DND-41 (cell line): ENCODE measurements around the gene HAUS8.

Experiments used
- ATAC-seq: fragments of 200-7000 bp; cut with Tn5 transposase; 3 replicates; pipeline ENCODE4 v1.9.1; 2021; ENCODE audit warnings: low read depth; ENCODE audit not compliant: insufficient read depth
- DNase-seq: peaks from one replicate; pipeline ENCODE4 v3.0.0-alpha.2; 2020
- H2AFZ ChIP-seq: 2 replicates; pipeline ENCODE4 v1.6.0; 2012; ENCODE audit warnings: low read depth, low read length
- H3K27ac ChIP-seq: 2 replicates; pipeline ENCODE4 v1.5.1; 2012; ENCODE audit warnings: low read length, inconsistent platforms
- H3K27me3 ChIP-seq: fragments of 200-600 bp; sonication (generic); 2 replicates; pipeline ENCODE4 v1.6.0; 2012; ENCODE audit warnings: low read length, mild to moderate bottlenecking, inconsistent platforms; ENCODE audit not compliant: insufficient read depth, poor library complexity
- H3K36me3 ChIP-seq: 2 replicates; pipeline ENCODE4 v1.5.1; 2012; ENCODE audit warnings: low read length, inconsistent platforms; ENCODE audit not compliant: insufficient read depth
- H3K4me1 ChIP-seq: 2 replicates; pipeline ENCODE4 v1.5.1; 2012; ENCODE audit warnings: mild to moderate bottlenecking, low read length; ENCODE audit not compliant: insufficient read depth
- H3K4me2 ChIP-seq: 2 replicates; pipeline ENCODE4 v1.6.0; 2012; ENCODE audit warnings: mild to moderate bottlenecking, moderate library complexity, low read length, inconsistent platforms; ENCODE audit not compliant: insufficient read depth
- H3K4me3 ChIP-seq, 2 experiments: fragments of 200-600 bp in 1 of 2; shearing (Covaris generic) in 1 of 2; 2 replicates each; pipeline ENCODE4 v1.5.1; 2012 to 2016; ENCODE audit warnings: inconsistent platforms in 2 of 2, low read length in 2 of 2, mild to moderate bottlenecking in 2 of 2, low read depth in 1 of 2, moderate library complexity in 1 of 2
- H3K79me2 ChIP-seq: 2 replicates; pipeline ENCODE4 v1.6.0; 2012; ENCODE audit warnings: low read length, inconsistent platforms; ENCODE audit not compliant: insufficient read depth
- H3K9ac ChIP-seq: 2 replicates; pipeline ENCODE4 v1.6.0; 2012; ENCODE audit warnings: low read depth, mild to moderate bottlenecking, inconsistent platforms, low read length, moderate library complexity
- H3K9me3 ChIP-seq: 2 replicates; pipeline ENCODE4 v1.5.1; 2012; ENCODE audit warnings: low read length, moderate library complexity, mild to moderate bottlenecking, inconsistent platforms; ENCODE audit not compliant: insufficient read depth, severe bottlenecking
- H4K20me1 ChIP-seq: 2 replicates; pipeline ENCODE4 v1.6.0; 2012; ENCODE audit warnings: low read length; ENCODE audit not compliant: insufficient read depth
- EZH2 ChIP-seq: IDR thresholded peaks from 3 replicates; pipeline ENCODE4 v1.6.1; 2012; ENCODE audit warnings: borderline replicate concordance, low read depth, mild to moderate bottlenecking, moderate library complexity, low read length, inconsistent platforms; ENCODE audit not compliant: severe bottlenecking
- TF ChIP-seq, protein P1 (sequence below): IDR thresholded peaks from 2 replicates; pipeline ENCODE4 v1.5.1; 2012; ENCODE audit warnings: borderline replicate concordance, low read length, moderate library complexity, mild to moderate bottlenecking; ENCODE audit not compliant: poor library complexity, severe bottlenecking; ENCODE audit errors: extremely low read depth

Gene HAUS8

DNA sequence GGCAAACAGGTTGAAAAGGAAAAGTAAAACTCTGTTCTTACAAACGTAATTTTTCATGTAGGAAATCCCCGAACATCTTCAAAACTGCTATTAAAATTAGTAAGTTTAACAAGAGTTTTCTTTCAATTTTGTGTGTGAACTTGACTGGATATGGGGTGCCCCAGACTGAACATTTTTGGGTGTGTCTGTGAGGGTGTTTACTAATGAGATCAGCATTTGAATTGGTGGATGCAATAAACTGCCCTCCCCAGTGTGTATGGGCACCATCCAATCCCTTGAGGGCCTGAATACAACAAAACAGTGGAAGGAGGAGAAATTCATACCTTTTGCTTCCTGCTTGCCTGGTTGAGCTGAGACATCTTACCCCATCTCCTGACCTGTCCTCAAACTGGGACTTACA lies 11.8 kb downstream of the HAUS8 start:
- no peak for DNase-seq
- no peak overlapping the region for H3K9ac ChIP-seq
- TF ChIP-seq, protein P1, sequence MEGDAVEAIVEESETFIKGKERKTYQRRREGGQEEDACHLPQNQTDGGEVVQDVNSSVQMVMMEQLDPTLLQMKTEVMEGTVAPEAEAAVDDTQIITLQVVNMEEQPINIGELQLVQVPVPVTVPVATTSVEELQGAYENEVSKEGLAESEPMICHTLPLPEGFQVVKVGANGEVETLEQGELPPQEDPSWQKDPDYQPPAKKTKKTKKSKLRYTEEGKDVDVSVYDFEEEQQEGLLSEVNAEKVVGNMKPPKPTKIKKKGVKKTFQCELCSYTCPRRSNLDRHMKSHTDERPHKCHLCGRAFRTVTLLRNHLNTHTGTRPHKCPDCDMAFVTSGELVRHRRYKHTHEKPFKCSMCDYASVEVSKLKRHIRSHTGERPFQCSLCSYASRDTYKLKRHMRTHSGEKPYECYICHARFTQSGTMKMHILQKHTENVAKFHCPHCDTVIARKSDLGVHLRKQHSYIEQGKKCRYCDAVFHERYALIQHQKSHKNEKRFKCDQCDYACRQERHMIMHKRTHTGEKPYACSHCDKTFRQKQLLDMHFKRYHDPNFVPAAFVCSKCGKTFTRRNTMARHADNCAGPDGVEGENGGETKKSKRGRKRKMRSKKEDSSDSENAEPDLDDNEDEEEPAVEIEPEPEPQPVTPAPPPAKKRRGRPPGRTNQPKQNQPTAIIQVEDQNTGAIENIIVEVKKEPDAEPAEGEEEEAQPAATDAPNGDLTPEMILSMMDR, result no peak
- TF ChIP-seq EZH2, result no peak

GRCh38 chr19:17061691-17062090 lies 13.6 kb downstream of the HAUS8 start:
- no peak for DNase-seq
- Histone ChIP-seq H3K27me3 (no peaks in the 10 kb centered on the region), H3K4me3 (no peak overlapping the region), H3K9ac (no peak overlapping the region), H4K20me1 (peaks cover 3% of the 10 kb centered on the region; the same call in 1 of the 2 replicates), H3K79me2 (peaks cover 69% of the 10 kb centered on the region), H3K4me2 (no peak overlapping the region), H3K9me3 (peaks cover 9% of the 10 kb centered on the region), H3K36me3 (peaks cover 97% of the 10 kb centered on the region), H3K27ac (no peak overlapping the region), H2AFZ (no peak overlapping the region), H3K4me1 (no peaks in the 10 kb centered on the region)
- no peak for TF ChIP-seq EZH2
- TF ChIP-seq, protein P1, result no peak
- no peak for ATAC-seq

More for the DNA sequence above, 11.8 kb downstream of the HAUS8 start:
- Histone ChIP-seq H3K36me3 (peaks cover 93% of the 10 kb centered on the region), H3K4me2 (no peak overlapping the region), H3K27me3 (no peaks in the 10 kb centered on the region), H3K27ac (no peak overlapping the region), H3K4me1 (no peaks in the 10 kb centered on the region), H4K20me1 (peaks cover 3% of the 10 kb centered on the region; the same call in 1 of the 2 replicates), H3K79me2 (peaks cover 75% of the 10 kb centered on the region), H3K4me3 (no peak overlapping the region), H2AFZ (no peak overlapping the region), H3K9me3 (peaks cover 7% of the 10 kb centered on the region)
- ATAC-seq, result no peak

GRCh38 chr19:17061205-17061604 lies 14.0 kb downstream of the HAUS8 start:
- peaks cover 3% of the 10 kb centered on the region; the same call in 1 of the 2 replicates for H4K20me1 ChIP-seq
- TF ChIP-seq EZH2, result no peak
- TF ChIP-seq, protein P1, result no peak
- H2AFZ ChIP-seq, result no peak overlapping the region
- peaks cover 64% of the 10 kb centered on the region for H3K79me2 ChIP-seq
- no peaks in the 10 kb centered on the region for H3K4me1 ChIP-seq
- H3K9ac ChIP-seq, result no peak overlapping the region
- peaks cover 95% of the 10 kb centered on the region for H3K36me3 ChIP-seq
- peaks cover 9% of the 10 kb centered on the region for H3K9me3 ChIP-seq
- H3K4me3 ChIP-seq, result no peak overlapping the region
- H3K27me3 ChIP-seq, result no peaks in the 10 kb centered on the region
- DNase-seq (no peak), ATAC-seq (no peak)
- H3K4me2 ChIP-seq, result no peak overlapping the region
- no peak overlapping the region for H3K27ac ChIP-seq

GRCh38 chr19:17060802-17061201 lies 14.4 kb downstream of the HAUS8 start:
- no peak for ATAC-seq
- peaks cover 95% of the 10 kb centered on the region for H3K36me3 ChIP-seq
- peaks cover 60% of the 10 kb centered on the region for H3K79me2 ChIP-seq
- H3K9ac ChIP-seq, result no peak overlapping the region
- peaks cover 3% of the 10 kb centered on the region; the same call in 1 of the 2 replicates for H4K20me1 ChIP-seq
- H3K9me3 ChIP-seq, result peaks cover 9% of the 10 kb centered on the region
- no peak overlapping the region for H3K4me2 ChIP-seq
- no peaks in the 10 kb centered on the region for H3K27me3 ChIP-seq
- TF ChIP-seq EZH2, result no peak
- no peak overlapping the region for H2AFZ ChIP-seq
- H3K4me3 ChIP-seq, result no peak overlapping the region
- H3K4me1 ChIP-seq, result no peaks in the 10 kb centered on the region
- DNase-seq, result no peak
- H3K27ac ChIP-seq, result no peak overlapping the region
